Mesenchymal stem cell (in vitro differentiated cells and primary cell): ENCODE data around the gene IPCEF1.

Source experiments
- DNase-seq: peaks from one replicate; pipeline ENCODE4 v3.0.0-alpha.2; 2013
- H2AFZ ChIP-seq: one replicate; pipeline ENCODE4 v1.6.1; 2013; ENCODE audit warnings: low read depth, mild to moderate bottlenecking, control low read depth, inconsistent platforms, low read length, moderate library complexity
- H2AK5ac ChIP-seq: 2 replicates; pipeline ENCODE4 v1.6.1; 2013; ENCODE audit warnings: low read length, moderate library complexity, mild to moderate bottlenecking, inconsistent platforms; ENCODE audit not compliant: severe bottlenecking
- H2BK120ac ChIP-seq: one replicate; pipeline ENCODE4 v1.6.1; 2013; ENCODE audit warnings: low read depth, mild to moderate bottlenecking, inconsistent platforms, low read length, moderate library complexity
- H2BK12ac ChIP-seq, 2 experiments: one replicate each; pipeline ENCODE4 v1.6.1; 2013; ENCODE audit warnings: inconsistent platforms in 2 of 2, low read length in 2 of 2, mild to moderate bottlenecking in 2 of 2, moderate library complexity in 2 of 2, control low read depth in 1 of 2
- H2BK15ac ChIP-seq: one replicate; pipeline ENCODE4 v1.6.1; 2013; ENCODE audit warnings: mild to moderate bottlenecking, low read depth, inconsistent platforms; ENCODE audit not compliant: poor library complexity, severe bottlenecking
- H2BK5ac ChIP-seq: 2 replicates; pipeline ENCODE4 v1.6.1; 2013; ENCODE audit warnings: low read depth, mild to moderate bottlenecking, low read length, control low read depth, inconsistent platforms; ENCODE audit not compliant: poor library complexity, severe bottlenecking
- H3K14ac ChIP-seq, 2 experiments: one replicate each; pipeline ENCODE4 v1.6.1; 2013; ENCODE audit warnings: inconsistent platforms in 2 of 2, low read length in 2 of 2, control low read depth in 1 of 2, mild to moderate bottlenecking in 1 of 2, moderate library complexity in 1 of 2
- H3K18ac ChIP-seq, 2 experiments: one replicate each; pipeline ENCODE4 v1.6.1; 2013; ENCODE audit warnings: inconsistent platforms in 2 of 2, low read length in 2 of 2, control low read depth in 1 of 2, low read depth in 1 of 2, mild to moderate bottlenecking in 1 of 2
- H3K23ac ChIP-seq, 2 experiments: one replicate each; pipeline ENCODE4 v1.6.1; 2013; ENCODE audit warnings: inconsistent platforms in 2 of 2, low read length in 2 of 2, mild to moderate bottlenecking in 2 of 2, moderate library complexity in 2 of 2, control low read depth in 1 of 2
- H3K27ac ChIP-seq: 2 replicates; pipeline ENCODE4 v1.5.1; 2013; ENCODE audit warnings: mild to moderate bottlenecking, moderate library complexity, low read length, control low read depth, inconsistent platforms; ENCODE audit not compliant: poor library complexity, severe bottlenecking
- H3K27me3 ChIP-seq, 2 experiments: 2 replicates each; pipeline versions ENCODE4 v1.6.1 to v1.7.0; 2013; ENCODE audit warnings: low read length in 2 of 2, mild to moderate bottlenecking in 2 of 2, moderate library complexity in 2 of 2, control low read depth in 1 of 2, inconsistent platforms in 1 of 2; ENCODE audit not compliant: control insufficient read depth in 1 of 2, insufficient read depth in 1 of 2
- H3K36me3 ChIP-seq, 2 experiments: 2 replicates each; pipeline versions ENCODE4 v1.6.1 to v1.7.0; 2013; ENCODE audit warnings: low read length in 2 of 2, control low read depth in 1 of 2, inconsistent platforms in 1 of 2, low read depth in 1 of 2, mild to moderate bottlenecking in 1 of 2; ENCODE audit not compliant: insufficient read depth in 2 of 2, control insufficient read depth in 1 of 2
- H3K4ac ChIP-seq, 2 experiments: one replicate each; pipeline ENCODE4 v1.6.1; 2013; ENCODE audit warnings: inconsistent platforms in 2 of 2, low read length in 2 of 2, mild to moderate bottlenecking in 2 of 2, moderate library complexity in 2 of 2, control low read depth in 1 of 2, low read depth in 1 of 2
- H3K4me1 ChIP-seq: 2 replicates; pipeline ENCODE4 v1.6.1; 2013; ENCODE audit warnings: low read depth, low read length, control low read depth; ENCODE audit not compliant: control insufficient read depth, insufficient read depth
- H3K4me2 ChIP-seq: 2 replicates; pipeline ENCODE4 v1.6.1; 2013; ENCODE audit warnings: low read length, mild to moderate bottlenecking, inconsistent platforms; ENCODE audit not compliant: poor library complexity, severe bottlenecking
- H3K4me3 ChIP-seq, 2 experiments: 2 replicates each; pipeline versions ENCODE4 v1.5.1 to v1.7.0; 2013; ENCODE audit warnings: low read length in 2 of 2, mild to moderate bottlenecking in 2 of 2, control low read depth in 1 of 2, low read depth in 1 of 2; ENCODE audit not compliant: insufficient read depth in 1 of 2
- H3K79me1 ChIP-seq: replicated peaks from 2 replicates; pipeline ENCODE4 v1.6.1; 2013; ENCODE audit warnings: mild to moderate bottlenecking, control low read depth, low read length, inconsistent platforms; ENCODE audit not compliant: poor library complexity, severe bottlenecking
- H3K9ac ChIP-seq: 2 replicates; pipeline ENCODE4 v1.7.0; 2013; ENCODE audit warnings: mild to moderate bottlenecking, low read length, moderate library complexity
- H3K9me3 ChIP-seq: 2 replicates; pipeline ENCODE4 v1.7.0; 2013; ENCODE audit warnings: mild to moderate bottlenecking, low read length; ENCODE audit not compliant: control insufficient read depth
- H4K8ac ChIP-seq: one replicate; pipeline ENCODE4 v1.6.1; 2013; ENCODE audit warnings: inconsistent platforms, mild to moderate bottlenecking, low read length, moderate library complexity
- H4K91ac ChIP-seq: one replicate; pipeline ENCODE4 v1.6.1; 2013; ENCODE audit warnings: mild to moderate bottlenecking, low read length, inconsistent platforms
- WGBS: methylation state at CpG from one replicate; pipeline ENCODE4 v1.1.7; 2013; ENCODE audit warnings: mixed read lengths; 5-methylcytosine and 5-hydroxymethylcytosine counted together

IPCEF1 gene

DNA sequence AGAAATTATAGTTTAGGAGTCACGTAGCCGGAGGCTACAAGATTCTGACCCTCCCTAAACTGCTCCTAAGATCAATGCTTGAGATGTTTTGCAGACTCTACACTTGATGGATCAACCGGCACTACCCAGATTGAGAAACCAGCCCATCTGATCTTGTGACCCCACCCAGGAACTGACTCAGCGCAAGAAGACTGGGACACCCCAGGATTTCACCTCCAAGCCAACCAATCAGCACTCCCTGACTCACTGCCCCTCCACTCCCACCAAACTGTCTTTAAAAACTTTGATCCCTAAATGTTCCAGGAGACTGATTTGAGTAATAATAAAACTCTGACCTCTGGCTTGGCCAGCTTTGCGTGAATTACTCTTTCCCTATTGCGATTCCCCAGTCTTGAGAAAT is 217.8 kb downstream of the IPCEF1 start:
- H3K14ac ChIP-seq: no peak overlapping the region
- no peak overlapping the region for H3K9ac ChIP-seq
- H3K4me1 ChIP-seq: no peaks in the 10 kb centered on the region
- no peak overlapping the region for H2BK12ac ChIP-seq
- WGBS: 89% methylated on average over 5 of the region's 6 CpGs
- H2BK120ac ChIP-seq: no peak overlapping the region
- H3K4me2 ChIP-seq: no peak overlapping the region
- H3K23ac ChIP-seq: no peak overlapping the region
- H2BK15ac ChIP-seq: no peak overlapping the region
- H4K8ac ChIP-seq: no peak overlapping the region
- no peak overlapping the region for H3K4me3 ChIP-seq
- no peak overlapping the region for H2AK5ac ChIP-seq
- no peaks in the 10 kb centered on the region for H3K27me3 ChIP-seq
- H3K27ac ChIP-seq: no peak overlapping the region
- H3K4ac ChIP-seq: no peak overlapping the region
- H3K9me3 ChIP-seq: no peaks in the 10 kb centered on the region
- no peak overlapping the region for H2AFZ ChIP-seq
- H4K91ac ChIP-seq: no peak overlapping the region
- H3K18ac ChIP-seq: no peak overlapping the region
- no peak overlapping the region for H2BK5ac ChIP-seq
- no peak for DNase-seq
- H3K79me1 ChIP-seq: no peaks in the 10 kb centered on the region
- no peaks in the 10 kb centered on the region for H3K36me3 ChIP-seq

- Histone ChIP-seq H4K8ac (no peak overlapping the region), H2AFZ (no peak overlapping the region), H2BK12ac (no peak overlapping the region), H3K4me2 (no peak overlapping the region), H3K4ac (no peak overlapping the region), H3K27me3 (no peaks in the 10 kb centered on the region), H2AK5ac (no peak overlapping the region), H3K4me3 (no peak overlapping the region), H4K91ac (no peak overlapping the region), H3K23ac (no peak overlapping the region), H3K14ac (no peak overlapping the region), H2BK120ac (no peak overlapping the region), H3K79me1 (no peaks in the 10 kb centered on the region), H3K4me1 (no peaks in the 10 kb centered on the region), H2BK5ac (no peak overlapping the region), H3K9me3 (no peaks in the 10 kb centered on the region), H3K18ac (no peak overlapping the region), H3K27ac (no peak overlapping the region), H2BK15ac (no peak overlapping the region), H3K9ac (no peak overlapping the region), H3K36me3 (no peaks in the 10 kb centered on the region)
- no peak for DNase-seq
- WGBS: 73% methylated on average over 5 of the region's 8 CpGs
These were observed 222.0 kb downstream of the IPCEF1 start for GRCh38 chr6:154134471-154135147.

- H2BK5ac ChIP-seq: no peak overlapping the region
- no peak overlapping the region for H3K4me2 ChIP-seq
- no peak for DNase-seq
- H3K14ac ChIP-seq: no peak overlapping the region
- no peak overlapping the region for H3K23ac ChIP-seq
- no peak overlapping the region for H2AK5ac ChIP-seq
- H4K8ac ChIP-seq: no peak overlapping the region
- no peaks in the 10 kb centered on the region for H3K4me1 ChIP-seq
- no peak overlapping the region for H3K18ac ChIP-seq
- WGBS: 27% methylated on average over 1 of the region's 2 CpGs
- no peak overlapping the region for H2BK12ac ChIP-seq
- H3K27ac ChIP-seq: no peak overlapping the region
- H3K4me3 ChIP-seq: no peak overlapping the region
- no peaks in the 10 kb centered on the region for H3K9me3 ChIP-seq
- no peak overlapping the region for H2BK120ac ChIP-seq
- H4K91ac ChIP-seq: no peak overlapping the region
- no peak overlapping the region for H2BK15ac ChIP-seq
- no peaks in the 10 kb centered on the region for H3K36me3 ChIP-seq
- no peak overlapping the region for H3K9ac ChIP-seq
- no peaks in the 10 kb centered on the region for H3K27me3 ChIP-seq
- no peak overlapping the region for H2AFZ ChIP-seq
- no peak overlapping the region for H3K4ac ChIP-seq
- no peaks in the 10 kb centered on the region for H3K79me1 ChIP-seq
These were observed 228.9 kb downstream of the IPCEF1 start for GRCh38 chr6:154127657-154128056.

- no peaks in the 10 kb centered on the region for H3K36me3 ChIP-seq
- H2AK5ac ChIP-seq: no peak overlapping the region
- no peak overlapping the region for H4K91ac ChIP-seq
- H3K14ac ChIP-seq: no peak overlapping the region
- H3K9me3 ChIP-seq: no peaks in the 10 kb centered on the region
- no peak overlapping the region for H3K18ac ChIP-seq
- H4K8ac ChIP-seq: no peak overlapping the region
- H3K23ac ChIP-seq: no peak overlapping the region
- H3K27ac ChIP-seq: no peak overlapping the region
- H3K4me3 ChIP-seq: no peak overlapping the region
- no peak for DNase-seq
- no peak overlapping the region for H2BK12ac ChIP-seq
- no peak overlapping the region for H3K4me2 ChIP-seq
- H3K4ac ChIP-seq: no peak overlapping the region
- no peak overlapping the region for H2AFZ ChIP-seq
- no CpG with 5 or more reads among the region's 2 CpGs for WGBS
- H3K27me3 ChIP-seq: peaks cover 0 to 4% of the 10 kb centered on the region in 2 experiments
- no peak overlapping the region for H2BK15ac ChIP-seq
- H3K9ac ChIP-seq: no peak overlapping the region
- no peaks in the 10 kb centered on the region for H3K4me1 ChIP-seq
- H2BK120ac ChIP-seq: no peak overlapping the region
- no peak overlapping the region for H2BK5ac ChIP-seq
- no peaks in the 10 kb centered on the region for H3K79me1 ChIP-seq
These were observed 231.2 kb downstream of the IPCEF1 start for GRCh38 chr6:154125421-154125820.
